Skeletal muscle cell (primary cell): ENCODE data around the gene C2orf92.
"Not testable (repeated sequence)": the region's sequence is repeated elsewhere in the genome, so short reads cannot be mapped to it uniquely, and the experiment has no call there.

Experiments used
- DNase-seq: peaks from one replicate; pipeline ENCODE4 v3.0.0-alpha.2; 2010; ENCODE audit warnings: low read depth
- H3K4me3 ChIP-seq: 2 replicates; pipeline ENCODE4 v1.5.1; 2011; ENCODE audit warnings: low read depth, mild to moderate bottlenecking, control low read depth, low read length, moderate library complexity

The C2orf92 gene

DNA sequence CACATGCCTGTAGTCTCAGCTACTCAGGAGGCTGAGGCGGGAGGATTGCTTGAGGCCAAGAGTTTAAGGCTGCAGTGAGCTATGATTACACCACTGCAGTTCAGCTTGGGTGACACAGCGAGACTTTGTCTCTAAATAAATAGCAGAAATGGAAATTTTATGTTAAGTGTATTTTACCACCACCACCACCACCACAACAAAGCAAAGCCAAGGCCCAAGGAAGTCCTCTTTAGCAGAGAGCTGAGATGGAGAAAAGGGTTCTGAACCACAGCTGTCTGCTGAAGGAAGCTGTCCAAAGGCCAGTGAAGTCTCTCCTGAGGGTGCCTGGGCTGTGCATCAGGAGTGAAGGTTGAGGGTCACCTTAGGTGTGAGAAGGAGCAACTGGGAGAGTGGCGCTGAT lies 17.7 kb downstream of the C2orf92 start:
- DNase-seq, H3K4me3 ChIP-seq: not testable (repeated sequence)

DNA sequence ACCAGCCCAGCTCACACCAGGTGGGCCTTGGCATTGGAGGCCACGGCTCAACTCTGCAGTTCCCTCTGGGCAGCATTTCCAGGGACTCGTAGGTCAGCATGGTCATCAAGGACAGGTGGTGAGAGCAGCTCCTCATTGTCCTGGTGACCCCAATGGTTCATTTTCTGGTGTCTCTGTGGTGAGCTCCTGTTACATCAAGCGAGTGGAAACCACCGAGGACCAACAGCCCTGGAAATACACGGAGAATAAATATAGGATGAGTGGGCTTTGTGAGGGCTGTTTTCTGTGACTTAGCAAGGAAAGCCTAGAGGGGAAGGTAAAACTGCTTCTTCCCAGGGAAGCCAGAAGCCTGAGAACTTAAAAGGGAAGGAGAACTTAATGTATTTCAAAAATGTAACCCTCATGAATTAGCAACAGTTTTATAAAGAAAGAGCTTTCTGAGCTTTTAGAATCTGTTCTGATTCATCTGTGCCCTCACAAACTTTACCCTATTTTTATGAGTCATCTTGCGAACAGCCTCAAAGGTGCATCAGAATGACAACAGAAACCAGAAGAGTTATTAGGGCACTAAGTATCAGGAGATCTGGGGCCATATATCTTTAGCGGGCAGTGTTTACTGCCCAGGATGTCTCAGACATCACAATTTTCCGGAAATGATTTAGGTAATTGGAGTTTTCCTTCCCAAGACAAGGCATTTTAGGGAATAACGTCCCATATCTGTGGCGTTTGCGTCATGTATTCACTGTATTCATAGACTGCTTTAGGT lies 18.7 kb downstream of the C2orf92 start:
- H3K4me3 ChIP-seq: no peak overlapping the region
- no peak for DNase-seq

DNA sequence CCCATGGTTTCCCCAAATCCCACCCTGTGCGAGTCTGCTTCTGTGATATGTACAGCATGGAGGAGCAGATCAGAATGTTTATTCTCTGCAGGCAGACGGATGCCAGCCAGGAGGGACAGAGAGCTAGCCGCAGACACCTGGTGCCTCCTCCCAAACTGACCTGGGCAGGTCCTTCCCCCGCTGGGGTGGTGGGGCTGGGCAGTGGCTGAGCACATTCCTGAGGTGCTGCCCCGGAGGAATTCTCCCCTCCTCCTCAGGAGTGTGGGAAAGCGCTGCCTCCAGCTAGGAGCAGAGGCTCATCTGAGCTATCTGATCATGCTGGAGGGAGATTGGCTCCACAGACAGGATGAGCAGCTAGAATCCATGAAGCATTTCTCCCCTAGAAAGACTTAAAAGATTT lies 21.7 kb downstream of the C2orf92 start:
- no peak for DNase-seq
- no peak overlapping the region for H3K4me3 ChIP-seq

DNA sequence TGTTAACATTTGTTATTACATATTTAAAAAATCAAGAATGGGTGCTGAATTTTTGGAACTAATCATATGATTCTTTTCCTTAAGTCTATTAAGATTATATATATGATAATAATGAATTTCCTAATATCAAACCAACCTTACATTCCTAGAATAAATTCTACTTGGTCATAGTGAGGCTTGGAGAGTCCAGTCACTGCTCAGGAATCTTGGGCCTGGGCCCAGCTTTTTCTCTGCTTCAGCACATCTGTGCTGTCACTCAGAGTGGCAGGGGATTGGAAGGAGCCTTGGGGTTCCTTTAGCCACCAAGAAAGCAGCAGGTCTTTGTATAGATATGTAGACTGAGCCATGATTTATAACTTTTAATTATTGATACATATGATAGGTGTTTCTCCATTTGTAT lies 24.0 kb downstream of the C2orf92 start:
- no peak for DNase-seq
- H3K4me3 ChIP-seq: no peak overlapping the region

DNA sequence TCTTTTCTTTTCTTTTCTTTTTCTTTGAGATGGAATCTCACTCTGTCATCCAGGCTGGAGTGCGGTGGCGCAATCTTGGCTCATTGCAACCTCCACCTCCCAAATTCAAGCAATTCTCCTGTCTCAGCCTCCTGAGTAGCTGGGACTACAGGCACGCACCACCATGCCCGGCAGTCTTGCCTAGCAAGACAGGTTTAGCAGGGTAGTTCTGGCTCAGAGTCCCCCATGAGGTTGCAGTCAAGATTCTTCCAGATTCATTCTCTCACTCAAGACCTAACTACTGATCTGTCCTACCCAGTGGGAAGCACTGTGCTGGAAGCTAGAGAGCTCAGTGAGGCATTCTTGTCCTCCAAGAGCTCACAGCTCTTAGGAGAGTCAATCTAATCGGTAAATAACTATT lies 26.2 kb downstream of the C2orf92 start:
- H3K4me3 ChIP-seq: no peak overlapping the region
- DNase-seq: no peak

DNA sequence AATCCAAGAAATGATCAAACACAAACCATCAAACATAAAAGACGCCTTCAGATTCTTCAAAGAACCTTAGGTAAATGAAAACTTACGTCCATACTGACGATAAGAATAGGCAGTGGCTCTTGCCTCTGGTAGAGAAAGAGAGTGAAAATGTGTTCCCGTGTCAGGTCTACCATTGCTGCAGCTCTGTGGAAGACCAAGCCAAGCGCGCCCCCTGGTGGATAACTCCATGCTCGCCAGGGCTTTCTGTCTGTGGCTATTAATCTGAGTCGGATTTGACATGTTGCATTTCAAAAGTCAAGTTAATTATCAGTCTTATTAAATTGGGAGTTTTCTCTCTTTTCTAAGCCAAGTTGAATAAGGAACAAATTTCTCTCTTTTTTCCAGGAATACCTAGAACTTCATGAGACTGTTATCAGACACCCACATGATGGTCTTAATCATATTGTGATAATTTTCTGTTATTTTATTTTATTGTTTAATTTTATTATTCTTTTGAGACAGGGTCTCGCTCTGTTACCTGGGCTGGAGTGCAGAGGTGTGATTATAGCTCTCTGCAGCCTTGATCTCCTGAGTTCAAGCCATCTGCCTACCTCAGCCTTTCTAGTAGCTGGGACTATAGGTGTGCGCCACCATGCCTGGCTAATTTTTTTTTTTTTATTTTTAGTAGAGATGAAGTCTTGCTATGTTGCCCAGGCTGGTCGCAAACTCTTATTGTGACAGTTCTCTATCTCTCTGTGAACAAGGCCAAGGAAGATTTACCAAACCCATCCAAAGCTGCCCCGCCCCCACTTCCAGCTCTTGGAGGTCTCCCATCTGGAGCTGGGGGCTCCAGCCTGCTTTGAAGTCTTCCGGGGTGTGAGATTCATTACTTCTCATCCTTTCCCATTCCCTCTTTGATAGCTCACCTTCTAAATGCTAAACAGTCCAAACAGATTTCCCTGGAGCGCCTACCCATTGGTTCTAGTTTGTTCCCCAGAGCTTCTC lies 28.0 kb downstream of the C2orf92 start:
- no peak overlapping the region for H3K4me3 ChIP-seq
- peak; percentile 31 for DNase-seq

DNA sequence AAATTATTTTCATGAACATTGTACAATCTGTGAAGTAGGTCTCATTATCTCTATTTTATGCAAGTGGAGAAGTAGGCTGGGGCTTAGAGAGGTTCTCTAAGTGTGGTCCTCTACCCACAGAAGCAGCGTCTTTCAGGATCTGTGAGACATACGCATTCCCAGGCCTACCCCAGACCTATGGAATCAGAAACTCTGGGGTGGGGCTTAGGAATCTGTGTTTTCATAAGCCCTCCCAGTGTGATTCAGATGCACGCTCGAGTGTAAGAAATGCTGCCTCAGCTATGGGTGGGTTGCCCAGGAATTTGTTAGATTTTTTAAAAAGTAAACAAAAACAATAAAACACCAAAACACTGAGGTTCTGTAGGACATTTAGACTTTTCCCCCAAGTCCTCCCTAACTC lies 29.0 kb downstream of the C2orf92 start:
- no peak overlapping the region for H3K4me3 ChIP-seq
- DNase-seq: no peak

DNA sequence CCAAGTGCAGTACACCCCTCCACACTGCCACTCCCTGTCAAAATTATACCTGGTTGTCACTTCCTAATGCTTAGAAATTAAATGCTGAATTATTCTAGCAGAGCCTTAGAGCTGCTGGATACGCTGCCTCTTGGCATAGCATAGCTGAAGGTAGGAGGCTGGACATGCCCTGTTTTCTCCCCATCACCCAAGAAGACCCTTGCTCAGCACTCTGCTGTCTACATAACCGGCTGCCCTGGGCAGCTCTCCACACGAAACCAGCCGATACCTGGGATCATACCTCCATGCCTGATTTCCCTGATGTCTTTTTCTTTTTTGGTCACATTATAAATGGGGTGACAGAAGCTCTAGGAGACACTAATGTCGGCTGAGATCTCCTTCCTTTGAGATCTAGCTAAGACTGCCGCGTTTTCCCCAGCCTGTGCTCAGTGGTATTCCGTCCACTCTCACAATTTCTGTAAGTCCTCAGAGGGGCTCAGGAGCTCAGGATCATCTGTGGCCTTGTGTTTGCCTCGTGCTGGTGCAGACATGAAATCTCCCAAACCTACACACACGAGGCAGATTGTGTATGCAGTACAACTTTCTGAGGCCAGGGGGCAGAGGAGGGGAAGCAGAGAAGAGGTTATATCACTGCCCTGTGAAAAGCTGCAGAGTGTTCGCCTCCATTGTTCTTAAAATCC lies 30.4 kb downstream of the C2orf92 start:
- H3K4me3 ChIP-seq: no peak overlapping the region
- DNase-seq: peak; percentile 18

DNA sequence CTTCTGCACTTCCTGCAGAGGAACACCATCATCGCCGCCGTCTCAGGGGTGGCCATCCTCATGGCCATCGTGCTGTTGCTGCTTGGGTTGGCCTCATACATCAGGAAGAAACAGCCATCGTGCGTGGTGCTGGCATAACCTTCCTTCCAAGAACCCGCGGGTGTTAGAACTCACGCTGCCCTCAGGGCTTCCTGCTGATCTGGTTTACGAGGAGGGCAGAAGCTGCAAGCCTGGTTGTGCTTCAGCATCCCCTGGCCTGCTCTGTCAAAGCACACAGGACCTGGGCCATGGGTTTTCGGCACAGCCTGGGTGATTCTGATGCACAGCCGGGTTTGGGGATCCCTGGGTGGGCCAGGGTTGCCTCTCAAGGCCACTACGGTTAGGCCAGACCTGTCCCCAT lies 31.7 kb downstream of the C2orf92 start:
- no peak overlapping the region for H3K4me3 ChIP-seq
- no peak for DNase-seq

DNA sequence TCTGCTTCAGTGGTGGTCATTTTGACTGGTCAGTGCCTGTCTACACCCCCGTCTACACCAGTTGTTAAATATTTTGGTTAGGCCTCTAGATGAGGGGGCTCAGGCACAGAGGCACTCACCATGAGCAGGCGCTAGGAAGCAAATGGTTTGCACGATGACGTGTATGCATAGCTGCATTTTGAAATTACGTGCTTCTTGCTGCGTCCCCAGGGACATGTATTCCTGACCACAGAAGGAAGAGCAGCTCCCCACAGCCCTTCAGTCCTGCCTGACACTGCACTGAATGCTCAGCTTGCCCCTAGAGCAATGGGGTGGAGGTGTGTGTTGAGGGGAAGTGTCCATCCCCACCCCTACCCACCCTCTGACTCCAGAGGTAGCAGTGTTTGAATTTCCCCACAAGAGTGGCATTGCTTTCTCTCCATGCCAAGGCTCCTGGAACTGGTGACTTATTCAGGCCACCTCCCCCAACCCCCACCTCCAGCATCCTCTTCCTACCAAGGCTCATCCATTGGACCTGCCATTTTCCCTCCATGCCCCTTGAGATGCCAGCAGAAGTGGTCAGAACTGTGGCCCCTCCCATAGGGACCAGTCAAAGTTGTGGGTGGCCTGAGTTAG lies 32.4 kb downstream of the C2orf92 start:
- peak; percentile 65 for DNase-seq
- no peak overlapping the region for H3K4me3 ChIP-seq

DNA sequence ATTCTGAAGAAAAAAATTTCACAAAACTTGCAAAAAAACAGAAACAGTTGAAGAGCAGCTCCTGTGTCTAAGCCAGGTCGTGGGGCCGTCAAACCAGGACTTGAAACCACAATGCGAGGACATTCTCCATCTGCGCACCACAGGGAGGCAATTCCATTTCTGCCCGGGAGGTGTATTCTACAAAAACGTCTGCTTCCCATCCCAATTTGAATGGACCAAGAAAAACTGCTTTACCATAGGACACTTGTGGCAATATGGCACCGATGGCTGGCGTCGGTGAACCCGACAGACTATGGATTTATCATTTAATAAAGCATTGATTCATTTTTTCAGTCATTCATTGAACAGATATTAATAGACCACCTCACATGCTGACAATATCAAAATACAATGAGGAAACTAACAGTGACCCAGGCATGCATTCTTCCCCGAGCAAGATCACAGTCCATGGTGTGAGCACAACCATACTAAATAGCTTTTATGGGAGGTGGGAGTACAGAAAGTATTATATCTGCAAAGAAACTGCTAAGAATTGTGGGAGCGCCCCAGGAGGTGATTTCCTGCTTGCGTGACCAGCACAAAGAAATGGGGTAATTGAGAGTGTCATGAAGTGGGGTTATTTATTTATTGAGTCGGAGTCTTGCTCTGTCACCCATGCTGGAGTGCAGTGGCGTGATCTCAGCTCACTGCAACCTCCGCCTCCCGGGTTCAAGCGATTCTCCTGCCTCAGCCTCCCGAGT lies 33.4 kb downstream of the C2orf92 start:
- DNase-seq: no peak
- no peak overlapping the region for H3K4me3 ChIP-seq

DNA sequence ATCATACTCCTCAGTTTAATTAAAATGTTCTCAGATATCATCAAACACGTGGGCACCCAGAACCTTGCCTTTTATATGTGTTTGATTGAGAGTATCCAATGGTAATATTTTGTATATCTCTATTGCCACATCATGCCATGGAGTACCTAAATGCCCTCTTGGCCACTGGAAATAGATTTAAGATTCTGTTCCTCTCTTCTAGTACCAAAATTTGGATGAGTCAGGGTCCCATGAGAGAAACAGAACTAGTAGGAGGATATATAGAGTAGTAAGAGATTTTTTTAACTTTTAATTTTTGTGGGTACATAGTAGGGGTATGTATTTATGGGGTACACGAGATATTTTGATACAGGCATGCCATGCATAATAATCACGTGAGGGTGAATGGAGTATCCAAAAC lies 34.2 kb downstream of the C2orf92 start:
- DNase-seq: no peak
- no peak overlapping the region for H3K4me3 ChIP-seq

DNA sequence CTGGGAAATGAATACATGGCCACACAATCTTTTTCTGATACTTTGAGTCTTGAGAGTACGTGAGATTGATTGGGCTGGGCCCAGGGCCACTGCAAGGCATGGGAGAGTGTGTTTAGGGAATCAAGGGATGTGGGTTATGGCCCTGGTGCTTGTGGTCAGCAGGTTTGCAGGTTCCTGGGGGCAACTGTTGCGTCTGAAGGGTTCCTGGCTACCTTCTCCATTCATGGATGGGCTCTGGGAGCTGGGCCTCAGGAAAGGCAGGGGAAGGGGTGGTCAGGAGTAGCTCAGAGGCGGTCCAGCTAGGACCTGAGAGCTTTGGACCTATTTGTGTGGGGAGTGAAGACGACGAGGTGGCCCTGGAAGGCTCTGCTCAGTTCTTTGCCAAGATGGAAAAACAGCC lies 35.5 kb downstream of the C2orf92 start:
- no peak for DNase-seq
- H3K4me3 ChIP-seq: no peak overlapping the region

DNA sequence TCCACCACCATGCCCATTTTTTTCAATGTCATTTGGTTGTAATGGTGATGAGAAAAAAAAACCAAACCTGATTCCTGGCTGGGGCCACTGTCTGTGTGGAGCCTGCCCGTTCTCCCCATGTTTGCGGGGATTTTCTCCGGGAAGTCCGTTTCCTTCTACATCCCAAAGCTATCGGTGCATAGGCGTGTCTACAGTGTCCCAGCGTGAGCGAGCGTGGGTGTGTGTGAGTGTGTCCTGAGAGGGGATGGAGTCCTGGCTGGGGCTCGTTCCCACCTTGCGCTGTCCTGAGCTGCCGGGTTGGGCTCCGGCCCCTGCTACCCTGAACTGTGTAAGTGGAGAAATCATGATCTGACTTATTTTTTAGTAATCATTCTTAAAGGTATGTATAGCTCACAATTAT lies 36.6 kb downstream of the C2orf92 start:
- no peak for DNase-seq
- H3K4me3 ChIP-seq: no peak overlapping the region

DNA sequence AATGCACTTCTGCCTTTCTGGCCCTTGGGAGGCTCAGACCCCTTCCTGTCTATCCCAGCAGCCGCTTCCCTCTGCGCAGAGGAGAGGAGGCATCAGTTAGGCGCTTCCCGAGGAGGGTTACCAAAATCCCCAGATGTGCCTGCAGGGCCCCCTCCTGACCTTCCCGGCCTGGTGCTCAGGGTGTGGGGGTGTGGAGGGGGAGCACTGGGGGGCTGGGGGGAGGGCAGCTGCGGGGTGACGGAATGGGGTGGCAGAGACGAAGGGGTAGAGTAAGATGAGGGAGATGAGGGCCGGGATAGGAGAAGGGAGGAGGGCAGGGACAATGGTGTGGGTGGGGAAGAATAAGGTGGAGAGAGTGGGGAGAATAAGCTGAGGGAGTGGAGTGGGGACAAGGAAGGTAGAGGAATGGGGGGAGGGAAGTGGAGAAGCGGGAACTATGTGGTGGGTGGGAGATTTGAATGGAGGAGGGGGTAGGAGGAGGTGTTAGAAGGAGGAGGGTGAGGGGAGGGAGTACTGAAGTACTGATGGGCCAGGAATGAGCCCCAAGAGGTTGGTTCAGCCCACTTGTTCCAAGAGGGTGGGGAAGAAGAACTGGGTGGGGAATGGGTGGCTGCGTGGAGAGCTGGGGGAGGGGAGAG lies 37.3 kb downstream of the C2orf92 start:
- H3K4me3 ChIP-seq: no peak overlapping the region
- no peak for DNase-seq

DNA sequence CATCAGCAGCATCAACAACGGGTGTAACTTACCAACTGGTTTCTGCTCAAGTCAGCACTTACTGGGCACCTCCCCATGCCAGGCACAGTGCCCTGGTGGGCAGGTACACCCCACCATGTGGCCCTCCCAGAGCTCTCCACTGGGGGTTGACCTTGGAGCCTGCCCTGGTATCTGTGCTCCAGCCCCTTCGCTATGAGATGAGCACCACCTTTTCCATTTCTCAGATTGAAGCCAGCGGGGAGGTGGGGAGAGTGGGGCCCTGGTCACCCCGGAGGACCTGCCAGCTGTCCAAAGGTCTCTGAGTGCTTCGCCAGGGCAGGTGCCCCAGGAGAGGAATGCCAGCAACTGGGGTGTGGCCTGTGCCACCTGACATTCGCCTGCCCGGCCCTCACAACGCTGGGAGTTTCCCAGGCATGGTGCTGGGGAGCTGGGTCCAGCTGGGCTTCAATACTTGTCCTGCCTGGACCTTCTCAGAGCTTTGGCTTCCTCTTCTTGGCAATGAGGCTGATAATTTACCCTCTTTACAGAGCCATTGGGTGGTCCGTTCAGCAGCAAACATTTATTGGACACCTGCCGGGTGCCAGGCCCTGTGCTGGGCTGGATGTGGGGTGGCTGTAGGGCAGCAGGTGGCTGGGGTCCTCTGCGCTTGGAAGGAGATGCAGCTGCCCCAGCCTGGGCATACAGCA lies 38.0 kb downstream of the C2orf92 start:
- no peak overlapping the region for H3K4me3 ChIP-seq
- no peak for DNase-seq

DNA sequence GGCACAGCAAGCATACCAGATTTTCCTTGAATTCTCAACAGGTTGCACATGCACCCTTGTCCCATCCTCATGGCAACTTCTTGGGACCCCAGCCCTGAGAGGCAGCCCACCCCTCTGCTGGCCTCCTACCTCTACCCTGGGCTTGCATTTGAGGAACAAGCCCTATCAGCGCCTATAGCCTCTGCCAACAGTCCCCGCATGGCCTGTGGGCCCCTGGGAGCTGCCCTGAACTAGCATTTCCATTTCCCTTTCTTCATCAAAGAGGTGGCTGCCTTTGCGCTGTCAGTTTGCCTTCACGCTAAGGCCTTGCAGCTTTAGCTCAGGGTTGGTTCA lies 38.5 kb downstream of the C2orf92 start:
- DNase-seq: no peak
- no peak overlapping the region for H3K4me3 ChIP-seq

DNA sequence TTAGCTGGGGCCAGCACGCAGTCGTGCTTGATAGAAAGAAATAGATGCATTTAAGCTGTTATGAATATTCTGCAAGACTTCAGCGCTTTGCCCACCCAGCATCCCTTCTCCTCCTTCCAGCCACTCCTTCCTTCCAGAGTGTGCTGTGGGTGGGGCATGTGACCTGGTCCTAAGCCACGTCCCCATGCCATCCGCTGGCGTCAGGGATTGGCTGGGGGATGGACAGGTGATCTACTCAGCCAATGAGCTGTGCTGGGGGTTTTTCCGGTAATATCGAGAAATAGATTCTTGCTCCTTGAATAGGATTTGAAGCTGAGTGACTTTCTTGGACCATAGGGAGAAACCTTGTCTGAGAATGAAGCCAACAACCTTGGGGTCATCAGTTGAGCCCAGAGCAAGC lies 39.1 kb downstream of the C2orf92 start:
- no peak overlapping the region for H3K4me3 ChIP-seq
- DNase-seq: no peak
